GM12878 (cell line): Measurements from ENCODE around the gene PACS1. TPM values are rescaled to one million over a fixed set of nuclear protein-coding genes. Genes with fewer than 3 reads are reported as not detected.
A peak's percentile ranks its signal among the peaks of the same experiment; 100 is the strongest.

Source experiments
- ATAC-seq: fragments of 200-7000 bp; cut with Tn5 transposase; 3 replicates; pipeline ENCODE4 v1.9.1; 2020; ENCODE audit warnings: mild to moderate bottlenecking, moderate library complexity
- BruUV-seq: library from RNA; stranded (reverse); fragments of 400-500 nt; replicated peaks from 2 replicates; lab custom pipeline; 2021; lab: Mats Ljungman, UMichigan
- CTCF ChIA-PET: fragments of 300-600 bp; sonication (Branson Sonifier 250); formaldehyde crosslinking; extraction: SDS; loops from one replicate; lab custom pipeline; 2021; ENCODE audit warnings: inconsistent platforms; lab: Yijun Ruan, JAX
- POLR2A ChIA-PET: fragments of 350-600 bp; formaldehyde crosslinking; extraction: SDS; loops from one replicate; lab custom pipeline; 2021; ENCODE audit warnings: inconsistent platforms; lab: Charles Lee
- RAD21 ChIA-PET: fragments of 300-600 bp; sonication (Branson Sonifier 250); formaldehyde crosslinking; loops from one replicate; lab custom pipeline; 2023; ENCODE audit warnings: antibody characterized with exemption; ENCODE audit not compliant: unreplicated experiment; lab: Charles Lee
- SMC1A ChIA-PET: fragments of 300-600 bp; sonication (Branson Sonifier 250); formaldehyde crosslinking; loops from one replicate; lab custom pipeline; 2023; ENCODE audit not compliant: unreplicated experiment, uncharacterized antibody; lab: Charles Lee
- DNase-seq: peaks from one replicate; pipeline ENCODE4 v3.0.0-alpha.2; 2011; ENCODE audit warnings: low read depth, low spot score
- FAIRE-seq: peaks from 3 replicates; lab custom pipeline; 2011; peaks lifted over from hg19 to GRCh38; lab: Jason Lieb, UNC
- H2AFZ ChIP-seq: 2 replicates; pipeline ENCODE4 v1.6.0; 2011; ENCODE audit warnings: low read depth, low read length, control low read depth; ENCODE audit not compliant: control insufficient read depth
- H3K27ac ChIP-seq: 2 replicates; pipeline ENCODE4 v1.5.1; 2011; ENCODE audit warnings: control low read depth; ENCODE audit not compliant: control insufficient read depth, insufficient read depth
- H3K27me3 ChIP-seq, 2 experiments: replicated peaks in 1 of 2; 2 replicates each; pipeline versions ENCODE4 v1.6.0 to v1.6.1; 2011; ENCODE audit warnings: low read length in 1 of 2; ENCODE audit not compliant: control insufficient read depth in 2 of 2, insufficient read depth in 2 of 2
- H3K36me3 ChIP-seq, 2 experiments: 2 replicates each; pipeline ENCODE4 v1.5.1; 2011; ENCODE audit warnings: low read length in 1 of 2; ENCODE audit not compliant: control insufficient read depth in 2 of 2, insufficient read depth in 2 of 2
- H3K4me1 ChIP-seq: 2 replicates; pipeline ENCODE4 v1.6.1; 2011; ENCODE audit warnings: mild to moderate bottlenecking, low read length, moderate library complexity, mixed read lengths; ENCODE audit not compliant: control insufficient read depth, insufficient read depth
- H3K4me2 ChIP-seq: 2 replicates; pipeline ENCODE4 v1.6.0; 2011; ENCODE audit warnings: control low read depth; ENCODE audit not compliant: control insufficient read depth, insufficient read depth
- H3K4me3 ChIP-seq: fragments of 200-600 bp; sonication (generic); 2 replicates; pipeline ENCODE4 v1.5.1; 2016
- H3K79me2 ChIP-seq: 2 replicates; pipeline ENCODE4 v1.6.0; 2011; ENCODE audit warnings: low read length; ENCODE audit not compliant: control insufficient read depth, insufficient read depth
- H3K9ac ChIP-seq: 2 replicates; pipeline ENCODE4 v1.8.0; 2011; ENCODE audit warnings: low read length, control low read depth, mixed read lengths; ENCODE audit not compliant: control insufficient read depth, insufficient read depth
- H3K9me3 ChIP-seq: replicated peaks from 3 replicates; pipeline ENCODE4 v1.5.1; 2011; ENCODE audit warnings: mild to moderate bottlenecking, low read length; ENCODE audit not compliant: control insufficient read depth, insufficient read depth
- H4K20me1 ChIP-seq: 2 replicates; pipeline ENCODE4 v1.6.0; 2011; ENCODE audit not compliant: control insufficient read depth, insufficient read depth
- GATAD2B ChIP-seq: fragments of 450-650 bp; conservative IDR thresholded peaks from 2 replicates; pipeline ENCODE4 v1.6.1; 2017; ENCODE audit warnings: low read depth, mild to moderate bottlenecking, moderate library complexity
- KAT2A ChIP-seq: conservative IDR thresholded peaks from 2 replicates; pipeline ENCODE4 v1.6.1; 2011; ENCODE audit warnings: low read depth, low read length; ENCODE audit not compliant: control insufficient read depth
- RAD21 ChIP-seq: IDR thresholded peaks from 2 replicates; pipeline ENCODE4 v1.6.1; 2011; ENCODE audit warnings: mild to moderate bottlenecking, low read depth, low read length, moderate library complexity; ENCODE audit not compliant: insufficient read depth
- RUNX3 ChIP-seq: IDR thresholded peaks from 2 replicates; pipeline ENCODE4 v1.6.1; 2012; ENCODE audit warnings: low read length, inconsistent platforms
- SP1 ChIP-seq: IDR thresholded peaks from one replicate; pipeline ENCODE4 v1.6.1; 2011; ENCODE audit warnings: low read depth, low read length
- SPI1 ChIP-seq: IDR thresholded peaks from 2 replicates; pipeline ENCODE4 v1.6.1; 2011; ENCODE audit warnings: low read depth, mild to moderate bottlenecking, low read length, moderate library complexity, borderline replicate concordance; ENCODE audit not compliant: insufficient read depth
- WGBS: methylation state at CpG from one replicate; pipeline ENCODE4 v1.1.6; 2016; ENCODE audit warnings: low lambda C conversion rate; ENCODE audit not compliant: insufficient replicate concordance, insufficient coverage; ENCODE audit errors: missing lambda C conversion rate; 5-methylcytosine and 5-hydroxymethylcytosine counted together
- in situ Hi-C: fragments of 300-500 bp; cut with MboI; formaldehyde crosslinking; loops from 9 replicates; pipeline ENCODE4 v1.14.3; 2018; ENCODE audit warnings: mixed read lengths
- intact Hi-C: fragments of 100-400 bp; cut with micrococcal nuclease; formaldehyde crosslinking; loops from one replicate; pipeline ENCODE4 v1.14.2; 2022; ENCODE audit not compliant: unreplicated experiment
- polyA plus RNA-seq, 11 experiments: library from polyadenylated mRNA; depleted of rRNA in 4 of 11; unstranded in 6 of 11; stranded (reverse) in 5 of 11; fragments of >200 nt; fragmentation: Nextera tagmentation in 4 of 11; fragmentation: Illumina TruSeq in 1 of 11; extraction: Ambion mirVana in 4 of 11; extraction: Trizol in 1 of 11; gene quantifications; 1 replicate in 1 of 11; 2 replicates in 10 of 11; pipeline versions ENCODE4 v1.2.1 to v1.2.3, GENCODE V29; 2011 to 2016; ENCODE audit warnings: inconsistent platforms in 2 of 11, missing spikeins in 2 of 11, low read depth in 1 of 11
- total RNA-seq, 4 experiments: library from RNA; depleted of rRNA in 3 of 4; stranded (reverse); fragments of >200 nt in 3 of 4; fragmentation: Illumina TruSeq in 1 of 4; extraction: Trizol in 1 of 4; gene quantifications; 2 replicates each; pipeline versions ENCODE4 v1.2.1 to v1.2.3, GENCODE V29; 2013 to 2021
- TF ChIP-seq, protein P1 (sequence below): IDR thresholded peaks from 2 replicates; pipeline ENCODE4 v1.6.1; 2011; ENCODE audit warnings: borderline replicate concordance, low read depth, mild to moderate bottlenecking, moderate library complexity, low read length; ENCODE audit not compliant: insufficient read depth, poor library complexity, severe bottlenecking

PACS1 gene
- total and polyA plus RNA-seq, 10 of the 15 experiments (the other 5 are each of a cell fraction or from before 2014, with no cell fraction given) = 1.1 to 74.3 (median 17.9) TPM

DNA sequence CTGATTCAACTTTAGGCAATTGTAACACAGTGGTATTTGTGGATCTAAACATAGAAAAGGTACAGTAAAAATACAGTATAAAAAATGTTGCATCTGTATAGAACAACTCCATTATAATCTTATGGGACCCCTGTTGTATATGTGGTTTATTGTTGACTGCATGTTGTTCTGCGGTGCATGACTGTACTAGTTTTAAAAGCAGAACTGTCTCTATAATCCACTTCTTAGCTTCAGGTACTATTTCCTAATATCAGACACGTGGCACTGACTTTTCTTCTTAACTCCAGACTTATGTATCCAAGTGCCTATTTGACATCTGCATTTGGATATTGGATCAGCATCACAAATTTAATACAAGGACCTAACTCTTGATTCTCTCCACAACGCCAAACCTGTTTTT lies 41.1 kb downstream of the PACS1 start:
- Histone ChIP-seq H3K4me1 (peaks cover 70% of the 10 kb centered on the region), H3K4me2 (0 out of 2 replicates have a peak overlapping the region, but pooled peaks have one; percentile 98), H3K79me2 (peaks cover 57% of the 10 kb centered on the region), H2AFZ (no peak overlapping the region), H3K36me3 (peaks cover 0 to 7% of the 10 kb centered on the region in 2 experiments; a peak in 2 of 4 replicates), H3K27me3 (no peaks in the 10 kb centered on the region), H3K9ac (no peak overlapping the region), H3K4me3 (no peak overlapping the region), H4K20me1 (no peaks in the 10 kb centered on the region), H3K27ac (peak overlapping the region; percentile 88), H3K9me3 (no peaks in the 10 kb centered on the region)
- intact Hi-C loops = no loop called here
- WGBS = 40% methylated on average over 3 of the region's 3 CpGs
- BruUV-seq = no TSS peak
- FAIRE-seq = no peak
- ChIA-PET RAD21 (interaction anchor here (1.0 to 1.5 kb wide), 2 partner anchors 11 to 33 kb away, joined by 3 read pairs; no protein-coding TSS in a partner anchor), CTCF (interaction anchor here (0.9 to 12.2 kb wide), 6 partner anchors 8 to 66 kb away, joined by 3 to 109 read pairs (median 4); partner anchors contain the start of gene PACS1), SMC1A (interaction anchor here (0.8 to 14.6 kb wide), 5 partner anchors 9 to 37 kb away, joined by 3 to 265 read pairs (median 15); partner anchors contain the start of gene PACS1), POLR2A (interaction anchor here (0.7 to 10.3 kb wide), 6 partner anchors 10 to 41 kb away, joined by 3 to 91 read pairs (median 6); no protein-coding TSS in a partner anchor)
- no peak for DNase-seq
- in situ Hi-C loops = no loop called here
- no peak for ATAC-seq
- TF ChIP-seq SPI1 (peak; percentile 35; the same call in 1 of the 2 replicates), RAD21 (no peak), GATAD2B (no peak), SP1 (no peak), KAT2A (no peak), RUNX3 (peak; percentile 19; the same call in 1 of the 2 replicates)
- TF ChIP-seq, protein P1, sequence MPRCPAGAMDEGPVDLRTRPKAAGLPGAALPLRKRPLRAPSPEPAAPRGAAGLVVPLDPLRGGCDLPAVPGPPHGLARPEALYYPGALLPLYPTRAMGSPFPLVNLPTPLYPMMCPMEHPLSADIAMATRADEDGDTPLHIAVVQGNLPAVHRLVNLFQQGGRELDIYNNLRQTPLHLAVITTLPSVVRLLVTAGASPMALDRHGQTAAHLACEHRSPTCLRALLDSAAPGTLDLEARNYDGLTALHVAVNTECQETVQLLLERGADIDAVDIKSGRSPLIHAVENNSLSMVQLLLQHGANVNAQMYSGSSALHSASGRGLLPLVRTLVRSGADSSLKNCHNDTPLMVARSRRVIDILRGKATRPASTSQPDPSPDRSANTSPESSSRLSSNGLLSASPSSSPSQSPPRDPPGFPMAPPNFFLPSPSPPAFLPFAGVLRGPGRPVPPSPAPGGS = no peak
